MCF 10A (cell line): ENCODE results near the gene ADAM8. TPM values are rescaled to one million over a fixed set of nuclear protein-coding genes. Genes with fewer than 3 reads are reported as not detected.

ENCODE experiments used
- BruUV-seq: library from RNA; stranded (reverse); fragments of 400-500 nt; replicated peaks from 2 replicates; lab custom pipeline; 2021; lab: Mats Ljungman, UMichigan
- CTCF ChIA-PET: fragments of 300-600 bp; sonication (Branson Sonifier 250); formaldehyde crosslinking; extraction: SDS; loops from one replicate; lab custom pipeline; 2021; ENCODE audit warnings: antibody characterized with exemption, inconsistent platforms; lab: Yijun Ruan, JAX
- POLR2A ChIA-PET: fragments of 300-600, 350-650 bp; sonication (Branson Sonifier 250); formaldehyde crosslinking; extraction: SDS; loops from one replicate; lab custom pipeline; 2020; ENCODE audit warnings: antibody characterized with exemption, inconsistent platforms; lab: Yijun Ruan, JAX
- DNase-seq: peaks from one replicate; pipeline ENCODE4 v3.0.0-alpha.2; 2018; ENCODE audit not compliant: unreplicated experiment
- H3K27ac Mint-ChIP-seq: one replicate; pipeline ENCODE4 v1.8.0; 2022; ENCODE audit warnings: mild to moderate bottlenecking, low read depth, mixed read lengths; ENCODE audit not compliant: unreplicated experiment
- H3K27me3 Mint-ChIP-seq: one replicate; pipeline ENCODE4 v1.8.0; 2022; ENCODE audit warnings: mixed read lengths; ENCODE audit not compliant: insufficient read depth, unreplicated experiment
- H3K36me3 Mint-ChIP-seq: one replicate; pipeline ENCODE4 v1.8.0; 2022; ENCODE audit warnings: mild to moderate bottlenecking, moderate library complexity, mixed read lengths; ENCODE audit not compliant: insufficient read depth, unreplicated experiment
- H3K4me1 Mint-ChIP-seq: one replicate; pipeline ENCODE4 v1.8.0; 2022; ENCODE audit warnings: mixed read lengths; ENCODE audit not compliant: insufficient read depth, unreplicated experiment
- H3K4me3 Mint-ChIP-seq: one replicate; pipeline ENCODE4 v1.8.0; 2022; ENCODE audit warnings: mild to moderate bottlenecking, moderate library complexity, mixed read lengths; ENCODE audit not compliant: unreplicated experiment
- H3K9me3 Mint-ChIP-seq: one replicate; pipeline ENCODE4 v1.8.0; 2022; ENCODE audit warnings: mixed read lengths; ENCODE audit not compliant: unreplicated experiment
- CTCF ChIP-seq: fragments of 200-600 bp; IDR thresholded peaks from one replicate; pipeline ENCODE4 v1.8.0; 2022; ENCODE audit warnings: antibody characterized with exemption, mild to moderate bottlenecking; ENCODE audit not compliant: unreplicated experiment
- intact Hi-C: fragments of 100-400 bp; cut with micrococcal nuclease; formaldehyde crosslinking; loops from 2 replicates; pipeline ENCODE4 v1.14.1; 2022
- total RNA-seq: library from RNA; stranded (reverse); gene quantifications from 2 replicates; pipeline ENCODE4 v1.2.3, GENCODE V29; 2022

ADAM8 gene
- total RNA-seq, 1 experiment from 2014 or later, result 23.2 TPM

GRCh38 chr10:133215586-133215985 lies 61.1 kb downstream of the ADAM8 start:
- BruUV-seq, result no TSS peak
- ChIA-PET POLR2A (no interaction called here), CTCF (interaction anchor here (0.6 kb wide), 1 partner anchor 52 kb away, joined by 4 read pairs; no protein-coding TSS in a partner anchor)
- Mint-ChIP-seq H3K27ac (no peak overlapping the region), H3K4me3 (no peak overlapping the region), H3K27me3 (no peaks in the 10 kb centered on the region), H3K4me1 (no peaks in the 10 kb centered on the region), H3K9me3 (peaks cover 8% of the 10 kb centered on the region), H3K36me3 (no peaks in the 10 kb centered on the region)
- intact Hi-C loops, result no loop called here
- no peak for DNase-seq
- TF ChIP-seq CTCF, result no peak

GRCh38 chr10:133214468-133215410 lies 61.9 kb downstream of the ADAM8 start:
- ChIA-PET CTCF (interaction anchor here (0.6 kb wide), 1 partner anchor 51 kb away, joined by 4 read pairs; no protein-coding TSS in a partner anchor), POLR2A (no interaction called here)
- no peak overlapping the region for H3K27ac Mint-ChIP-seq
- H3K36me3 Mint-ChIP-seq, result no peaks in the 10 kb centered on the region
- no peak for DNase-seq
- intact Hi-C loops, result no loop called here
- H3K4me3 Mint-ChIP-seq, result no peak overlapping the region
- H3K27me3 Mint-ChIP-seq, result no peaks in the 10 kb centered on the region
- no peaks in the 10 kb centered on the region for H3K4me1 Mint-ChIP-seq
- peaks cover 8% of the 10 kb centered on the region for H3K9me3 Mint-ChIP-seq
- BruUV-seq, result no TSS peak
- no peak for TF ChIP-seq CTCF

- intact Hi-C loops, result no loop called here
- Mint-ChIP-seq H3K4me3 (no peak overlapping the region), H3K27me3 (no peaks in the 10 kb centered on the region), H3K36me3 (no peaks in the 10 kb centered on the region), H3K4me1 (no peaks in the 10 kb centered on the region), H3K27ac (no peak overlapping the region), H3K9me3 (peaks cover 8% of the 10 kb centered on the region)
- TF ChIP-seq CTCF, result no peak
- POLR2A ChIA-PET, result no interaction called here
- CTCF ChIA-PET, result no interaction called here
- no TSS peak for BruUV-seq
- no peak for DNase-seq
Observed at GRCh38 chr10:133213641-133214467, 62.8 kb downstream of the ADAM8 start.
